ENCODE results near the gene TPSD1.

DNA sequence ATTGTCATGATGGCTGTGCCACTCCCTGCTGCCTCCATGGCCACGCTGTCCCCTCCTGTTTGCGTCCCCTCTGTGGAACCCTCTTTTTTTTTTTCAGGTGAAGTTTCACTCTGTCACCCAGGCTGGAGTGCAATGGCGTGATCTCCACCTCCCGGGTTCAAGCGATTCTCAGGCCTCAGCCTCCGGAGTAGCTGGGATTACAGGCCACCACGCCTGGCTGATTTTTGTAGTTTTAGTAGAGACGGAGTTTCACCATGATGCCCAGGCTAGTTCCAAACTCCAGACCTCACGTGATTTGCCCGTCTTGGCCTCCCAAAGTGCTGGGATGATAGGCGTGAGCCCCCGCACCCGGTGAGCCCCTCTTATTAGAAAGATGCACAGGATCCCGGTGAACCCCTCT is 42.5 kb downstream of the TPSD1 start:
- TF ChIP-seq, protein P1, sequence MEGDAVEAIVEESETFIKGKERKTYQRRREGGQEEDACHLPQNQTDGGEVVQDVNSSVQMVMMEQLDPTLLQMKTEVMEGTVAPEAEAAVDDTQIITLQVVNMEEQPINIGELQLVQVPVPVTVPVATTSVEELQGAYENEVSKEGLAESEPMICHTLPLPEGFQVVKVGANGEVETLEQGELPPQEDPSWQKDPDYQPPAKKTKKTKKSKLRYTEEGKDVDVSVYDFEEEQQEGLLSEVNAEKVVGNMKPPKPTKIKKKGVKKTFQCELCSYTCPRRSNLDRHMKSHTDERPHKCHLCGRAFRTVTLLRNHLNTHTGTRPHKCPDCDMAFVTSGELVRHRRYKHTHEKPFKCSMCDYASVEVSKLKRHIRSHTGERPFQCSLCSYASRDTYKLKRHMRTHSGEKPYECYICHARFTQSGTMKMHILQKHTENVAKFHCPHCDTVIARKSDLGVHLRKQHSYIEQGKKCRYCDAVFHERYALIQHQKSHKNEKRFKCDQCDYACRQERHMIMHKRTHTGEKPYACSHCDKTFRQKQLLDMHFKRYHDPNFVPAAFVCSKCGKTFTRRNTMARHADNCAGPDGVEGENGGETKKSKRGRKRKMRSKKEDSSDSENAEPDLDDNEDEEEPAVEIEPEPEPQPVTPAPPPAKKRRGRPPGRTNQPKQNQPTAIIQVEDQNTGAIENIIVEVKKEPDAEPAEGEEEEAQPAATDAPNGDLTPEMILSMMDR (IDR thresholded peaks at IDR 0.05): no peak
- TF ChIP-seq ZFX (IDR thresholded peaks at IDR 0.05; ENCODE audit: borderline replicate concordance): no peak

Measured in 22Rv1 (cell line).